Measurements from ENCODE around the gene TADA3.

TADA3 gene, protein sequence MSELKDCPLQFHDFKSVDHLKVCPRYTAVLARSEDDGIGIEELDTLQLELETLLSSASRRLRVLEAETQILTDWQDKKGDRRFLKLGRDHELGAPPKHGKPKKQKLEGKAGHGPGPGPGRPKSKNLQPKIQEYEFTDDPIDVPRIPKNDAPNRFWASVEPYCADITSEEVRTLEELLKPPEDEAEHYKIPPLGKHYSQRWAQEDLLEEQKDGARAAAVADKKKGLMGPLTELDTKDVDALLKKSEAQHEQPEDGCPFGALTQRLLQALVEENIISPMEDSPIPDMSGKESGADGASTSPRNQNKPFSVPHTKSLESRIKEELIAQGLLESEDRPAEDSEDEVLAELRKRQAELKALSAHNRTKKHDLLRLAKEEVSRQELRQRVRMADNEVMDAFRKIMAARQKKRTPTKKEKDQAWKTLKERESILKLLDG

DNA sequence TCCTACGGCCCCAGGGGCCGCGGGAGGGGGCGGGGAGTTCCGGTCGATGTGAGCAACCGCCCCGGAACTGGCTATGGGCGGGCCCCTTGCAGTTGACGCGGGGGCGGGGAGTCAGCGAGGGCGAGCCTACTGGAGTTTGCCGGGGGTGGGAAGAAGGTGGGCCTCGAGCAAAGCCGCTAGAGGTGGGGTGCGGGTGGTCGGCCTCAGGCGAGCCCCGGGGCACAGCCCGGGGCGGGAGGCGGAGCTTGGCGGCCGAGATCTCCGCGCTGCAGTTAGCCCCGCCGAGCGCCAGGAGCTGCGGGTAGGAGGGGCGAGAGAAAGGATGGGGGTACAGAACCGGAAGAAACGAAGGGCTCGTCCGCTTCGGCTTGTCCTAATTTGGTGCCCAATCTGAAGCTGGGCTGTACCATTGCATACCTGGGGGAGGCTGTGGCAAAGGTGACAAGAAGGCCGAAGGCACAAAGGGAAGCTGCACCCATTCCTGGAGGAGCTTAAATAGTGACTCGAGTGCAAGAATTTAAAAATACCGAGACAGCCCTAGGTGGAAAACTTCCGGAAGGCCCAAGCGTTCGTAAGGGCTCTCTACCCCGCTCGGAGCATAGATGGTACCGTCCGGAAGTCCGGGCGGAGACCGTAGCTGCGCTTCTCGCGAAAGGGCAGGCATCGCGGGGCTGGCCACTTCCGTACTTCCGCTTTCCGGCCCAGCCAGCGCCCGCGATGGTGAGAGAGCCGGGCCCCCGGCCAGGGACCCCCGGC lies at the start of gene TADA3, which contains the start of gene ARPC4:
Gene TADA3 (minus strand): TSS at position 69 of the 756 bp plus-strand sequence. CDS start 1,007 bp downstream, outside the sequence.
Gene ARPC4 (plus strand): TSS at position 678 of the 756 bp plus-strand sequence. CDS start 40 bp downstream, at position 718.
- peak; percentile 96 for DNase-seq

DNA sequence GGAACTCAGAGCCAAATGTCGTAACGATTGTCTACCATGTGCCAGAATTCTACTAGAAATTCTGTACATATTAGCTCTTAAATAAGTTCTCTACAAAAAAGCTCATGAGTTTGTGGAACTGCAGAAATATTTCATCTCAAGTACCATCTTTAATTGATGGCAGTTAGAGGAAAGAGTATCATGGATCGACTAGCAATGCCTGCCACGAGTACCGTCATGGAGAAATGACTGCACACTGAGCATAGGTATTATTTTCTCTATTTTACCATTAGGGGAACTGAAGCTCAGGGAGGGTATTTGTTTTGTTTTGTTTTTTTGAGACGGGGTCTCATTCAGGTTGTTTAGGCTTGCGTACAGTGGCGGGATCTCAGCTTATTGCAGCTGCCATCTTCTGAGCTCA lies 48.7 kb upstream of the TADA3 start:
- DNase-seq: no peak

DNA sequence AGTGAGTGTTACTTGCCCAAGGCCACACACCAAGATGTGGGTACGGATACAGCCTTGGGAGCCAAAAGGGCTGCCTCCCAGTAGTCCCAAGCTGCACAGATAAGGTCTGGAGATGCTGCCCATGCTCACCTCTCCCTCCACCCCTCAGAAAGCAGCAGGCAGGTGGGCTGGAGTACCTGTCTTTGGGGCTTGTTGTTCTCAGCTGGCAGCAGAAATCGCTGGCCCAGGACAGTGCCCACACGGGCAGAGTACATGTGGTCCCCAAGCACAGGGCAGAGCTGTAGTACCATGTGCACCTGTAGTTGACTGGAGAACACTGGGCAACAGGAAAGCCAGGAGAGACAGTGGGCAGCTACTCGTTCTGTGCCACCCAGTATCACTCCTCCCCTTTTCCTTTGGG lies 46.6 kb upstream of the TADA3 start:
- no peak for DNase-seq

DNA sequence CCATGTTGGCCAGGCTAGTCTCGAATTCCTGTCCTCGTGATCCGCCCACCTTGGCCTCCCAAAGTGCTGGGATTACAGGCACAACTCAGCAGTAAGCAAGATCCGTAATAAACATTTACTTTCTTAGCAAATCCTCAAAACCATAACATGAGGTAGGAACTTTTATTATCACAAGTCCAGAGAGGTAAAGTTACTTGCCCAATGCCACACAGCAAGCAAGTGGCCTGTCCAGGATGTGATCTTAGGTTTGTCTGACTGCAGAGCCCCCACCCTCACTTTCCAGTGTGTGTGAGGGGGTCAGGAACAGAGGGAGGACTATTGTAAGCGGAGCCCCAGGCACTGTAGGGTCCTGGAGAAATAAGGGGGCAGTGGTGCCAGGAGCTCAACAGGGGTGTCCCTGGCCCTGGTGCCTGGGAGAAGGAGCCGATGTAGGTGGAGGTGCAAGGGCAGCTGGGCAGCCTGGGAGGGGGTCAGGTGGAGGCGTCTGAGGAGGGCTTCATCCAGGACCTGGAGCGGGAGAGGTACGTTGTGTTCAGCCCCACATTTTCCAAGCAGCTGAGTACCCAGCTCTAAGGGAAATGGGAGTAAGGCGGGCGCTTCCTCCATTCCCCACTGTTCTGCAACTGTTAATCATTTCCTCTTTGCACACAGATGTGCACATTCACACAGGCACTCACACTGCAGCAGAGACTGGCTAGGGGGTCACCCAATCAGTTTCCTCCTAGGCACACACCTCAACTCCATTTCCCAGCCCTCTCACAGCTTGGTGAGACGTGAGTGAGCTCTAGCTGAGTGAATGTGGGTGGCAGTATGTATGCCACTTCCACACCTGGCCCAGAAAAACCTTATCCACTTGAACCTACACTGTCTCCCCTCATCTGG lies 45.7 kb upstream of the TADA3 start:
- DNase-seq: no peak

DNA sequence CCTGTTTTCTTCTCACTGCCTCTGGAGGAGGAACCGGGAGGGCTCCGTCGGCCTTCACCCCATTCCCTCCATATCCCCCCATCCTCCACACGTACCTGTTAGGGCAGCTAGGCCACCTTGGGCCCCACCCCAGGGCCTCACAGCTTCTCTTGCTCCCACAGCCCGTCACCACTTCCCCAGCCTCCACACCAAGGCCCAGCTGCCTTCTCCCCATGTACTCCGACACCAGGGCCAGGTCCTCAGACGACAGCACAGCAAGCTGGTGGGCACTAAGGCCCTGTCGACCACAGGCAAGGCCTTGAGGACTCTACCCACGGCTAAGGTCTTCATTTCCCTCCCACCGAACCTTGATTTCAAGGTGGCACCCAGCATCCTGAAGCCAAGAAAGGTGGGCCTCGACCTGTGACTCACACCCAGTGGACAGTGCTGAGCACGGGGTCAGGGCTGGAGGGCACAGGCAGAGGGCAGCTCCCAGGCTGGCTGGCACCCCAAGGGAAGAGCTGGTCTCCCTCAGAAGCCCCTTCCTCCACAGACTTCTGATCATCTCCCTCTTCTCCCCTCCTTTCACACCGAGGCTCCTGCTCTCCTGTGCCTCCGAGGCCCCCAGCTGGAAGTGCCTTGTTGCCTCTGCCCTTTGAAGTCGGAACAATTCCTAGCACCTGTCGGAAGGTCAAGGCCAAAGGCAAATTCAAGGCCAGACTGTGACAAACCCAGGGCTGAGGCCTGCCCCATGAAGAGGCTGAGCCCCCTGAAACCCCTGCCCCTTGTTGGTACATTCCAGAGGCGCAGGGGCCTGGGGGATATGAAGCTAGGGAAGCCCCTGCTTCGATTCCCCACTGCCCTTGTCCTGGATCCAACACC lies 42.5 kb upstream of the TADA3 start:
- DNase-seq: no peak

DNA sequence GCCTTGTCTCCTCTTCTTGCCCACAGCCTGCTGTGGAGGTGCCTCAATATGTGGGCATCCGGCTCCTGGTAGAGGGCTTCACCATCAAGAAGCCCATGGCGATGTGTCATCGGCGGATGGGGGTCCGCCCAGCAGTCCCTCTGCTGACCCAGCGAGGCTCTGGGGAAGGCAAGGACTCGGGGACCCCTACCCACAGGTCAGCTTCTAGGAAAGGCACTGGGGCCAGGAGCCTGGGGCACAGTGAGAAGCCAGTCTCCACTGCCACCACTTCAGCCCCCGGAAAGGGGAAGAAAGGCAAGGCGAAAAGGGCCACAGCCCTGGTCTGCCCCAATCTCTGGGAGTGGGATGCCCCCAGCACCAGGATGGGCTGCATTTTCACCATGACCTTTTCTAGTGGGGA lies 40.8 kb upstream of the TADA3 start:
- DNase-seq: no peak

DNA sequence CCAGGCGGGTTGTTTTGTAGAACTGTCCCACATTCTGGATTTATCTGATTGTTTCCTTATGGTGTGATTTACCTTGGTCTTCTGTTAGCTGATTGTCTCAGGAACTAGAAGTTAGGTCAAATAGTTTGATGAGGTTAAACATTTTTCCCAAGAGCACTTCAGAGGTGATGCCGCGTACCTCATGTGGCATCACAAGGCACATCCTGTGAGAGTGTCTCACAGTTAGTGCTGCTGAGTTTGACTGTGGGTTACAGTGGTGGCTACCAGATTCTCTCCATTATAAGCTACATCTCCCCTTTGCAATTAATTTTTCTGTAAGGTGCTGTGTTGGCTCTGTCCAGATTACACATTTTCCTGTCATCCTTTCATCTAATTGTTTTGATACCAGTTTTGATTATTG lies 39.0 kb upstream of the TADA3 start:
- no peak for DNase-seq

DNA sequence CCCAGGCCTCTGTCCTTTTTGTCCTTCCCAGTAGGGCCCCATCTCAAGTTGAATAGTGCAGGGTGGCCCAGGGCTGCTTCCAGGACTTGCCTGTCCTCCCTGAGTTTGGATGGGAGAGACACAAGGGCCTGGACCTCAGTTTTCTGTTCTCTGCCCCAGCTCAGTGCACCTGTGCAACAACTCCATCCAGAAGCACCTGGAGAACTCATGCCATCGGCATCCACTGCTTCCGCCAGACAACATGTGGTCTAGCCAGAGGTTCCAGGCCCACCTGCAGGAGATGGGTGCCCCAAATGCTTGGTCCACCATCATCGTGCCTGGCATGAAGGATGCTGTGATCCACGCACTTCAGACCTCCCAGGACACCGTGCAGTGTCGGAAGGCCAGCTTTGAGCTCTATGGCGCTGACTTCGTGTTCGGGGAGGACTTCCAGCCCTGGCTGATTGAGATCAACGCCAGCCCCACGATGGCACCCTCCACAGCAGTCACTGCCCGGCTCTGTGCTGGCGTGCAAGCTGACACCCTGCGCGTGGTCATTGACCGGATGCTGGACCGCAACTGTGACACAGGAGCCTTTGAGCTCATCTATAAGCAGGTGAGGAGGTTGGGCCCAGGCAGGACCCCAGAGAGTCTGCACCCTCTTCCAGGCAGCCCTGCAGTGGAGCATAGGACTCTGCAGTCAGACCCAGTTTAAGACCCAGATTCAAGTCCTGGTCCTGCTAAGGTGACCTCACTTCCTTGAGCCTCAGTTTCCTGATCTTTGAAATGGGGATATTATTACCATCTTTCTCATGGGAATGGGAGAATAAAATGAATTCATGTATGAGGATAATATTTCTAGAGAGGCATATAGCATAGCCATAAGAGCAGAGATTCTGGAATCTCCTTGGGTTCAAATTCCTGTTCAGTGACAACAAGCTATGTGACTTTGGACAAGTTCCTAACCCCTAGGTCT lies 36.8 kb upstream of the TADA3 start:
- DNase-seq: no peak

DNA sequence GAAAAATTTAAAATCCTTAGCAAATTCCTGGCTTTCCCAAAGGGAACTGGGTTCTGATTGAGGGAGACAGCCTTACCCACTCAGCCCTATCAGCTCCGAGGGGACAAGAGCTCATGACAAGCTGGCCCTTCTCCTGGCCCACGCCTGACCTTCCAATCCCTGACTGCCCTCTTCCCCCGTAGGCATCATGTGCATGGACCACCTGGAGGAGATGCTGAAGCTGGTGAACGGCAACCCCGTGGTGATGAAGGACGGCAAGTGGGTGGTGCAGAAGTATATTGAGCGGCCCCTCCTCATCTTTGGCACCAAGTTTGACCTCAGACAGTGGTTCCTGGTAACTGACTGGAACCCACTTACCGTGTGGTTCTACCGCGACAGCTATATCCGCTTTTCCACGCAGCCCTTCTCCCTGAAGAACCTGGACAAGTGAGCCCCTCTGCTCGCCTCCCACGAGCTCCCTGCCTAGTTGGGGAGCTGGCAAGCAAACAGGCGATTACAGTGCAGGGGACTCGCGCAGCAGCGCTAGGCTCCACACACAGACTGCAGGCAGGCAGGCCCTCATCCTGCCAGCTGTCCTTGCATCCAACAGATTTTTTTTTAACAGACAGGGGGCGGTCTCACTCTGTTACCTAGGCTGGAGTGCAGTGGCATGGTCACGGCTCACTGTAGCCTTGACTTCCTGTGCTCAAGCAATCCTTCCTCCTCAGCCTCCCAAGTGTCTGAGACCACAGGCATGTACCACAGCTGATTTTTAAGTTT lies 34.7 kb upstream of the TADA3 start:
- DNase-seq: peak; percentile 62

DNA sequence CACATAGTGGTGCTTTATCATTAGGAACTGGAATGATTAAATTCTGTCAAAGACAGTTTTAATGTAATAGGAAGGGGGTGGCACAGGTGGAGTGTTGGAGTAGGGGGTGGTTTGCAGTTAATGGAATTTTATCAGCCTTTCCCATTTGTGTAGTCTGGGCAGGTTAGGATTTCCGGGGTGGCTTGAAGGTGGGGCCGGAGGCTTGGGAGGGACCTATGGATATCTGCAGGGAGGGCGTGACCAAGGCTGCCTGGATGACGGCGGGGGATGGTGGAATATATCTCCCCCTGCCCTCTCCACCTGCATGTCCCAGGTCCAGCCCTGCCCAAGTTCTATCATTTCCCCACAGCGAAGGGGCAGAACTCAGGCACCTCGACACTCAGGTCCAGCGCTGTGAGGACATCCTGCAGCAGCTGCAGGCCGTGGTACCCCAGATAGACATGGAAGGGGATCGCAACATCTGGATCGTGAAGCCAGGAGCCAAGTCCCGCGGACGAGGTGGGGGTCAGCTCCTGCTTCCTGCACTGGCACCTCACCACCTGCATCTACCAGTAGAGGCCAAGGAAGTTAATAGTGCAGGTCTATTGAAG lies 33.3 kb upstream of the TADA3 start:
- no peak for DNase-seq

DNA sequence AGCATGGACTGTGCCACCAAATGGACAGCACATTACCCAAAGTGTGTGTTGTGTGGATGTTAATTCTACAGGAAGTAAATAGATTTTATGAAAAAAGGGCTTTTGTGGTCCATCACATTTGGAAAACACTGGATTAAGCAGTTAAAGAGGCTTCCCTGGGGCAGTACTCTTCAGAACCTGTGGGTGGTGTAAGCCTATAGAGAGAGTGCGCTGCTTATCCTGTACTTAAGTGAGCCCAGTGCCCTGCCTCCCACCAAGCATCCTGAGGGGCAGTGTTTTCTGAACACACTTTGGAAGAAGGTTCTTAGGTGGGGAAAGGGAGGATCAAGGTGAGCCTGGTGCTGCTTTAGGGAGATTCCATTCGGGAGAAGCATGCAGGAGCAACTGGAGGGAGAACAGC lies 28.7 kb upstream of the TADA3 start:
- DNase-seq: peak; percentile 27

DNA sequence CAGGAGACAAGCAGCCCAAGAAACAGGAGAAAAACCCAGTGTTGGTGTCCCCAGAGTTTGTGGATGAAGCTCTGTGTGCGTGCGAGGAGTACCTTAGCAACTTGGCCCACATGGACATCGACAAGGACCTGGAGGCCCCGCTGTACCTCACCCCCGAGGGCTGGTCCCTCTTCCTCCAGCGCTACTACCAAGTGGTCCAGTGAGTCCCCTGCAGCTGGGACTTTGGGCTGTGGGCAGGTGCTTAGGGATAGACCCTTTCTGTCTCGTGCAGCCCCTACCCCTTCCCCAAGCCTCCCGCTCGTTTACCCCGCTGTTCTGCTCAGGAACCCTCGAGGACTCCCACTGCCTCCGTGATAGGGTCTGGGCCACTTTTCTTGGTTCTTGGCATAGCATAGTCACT lies 28.3 kb upstream of the TADA3 start:
- DNase-seq: no peak

DNA sequence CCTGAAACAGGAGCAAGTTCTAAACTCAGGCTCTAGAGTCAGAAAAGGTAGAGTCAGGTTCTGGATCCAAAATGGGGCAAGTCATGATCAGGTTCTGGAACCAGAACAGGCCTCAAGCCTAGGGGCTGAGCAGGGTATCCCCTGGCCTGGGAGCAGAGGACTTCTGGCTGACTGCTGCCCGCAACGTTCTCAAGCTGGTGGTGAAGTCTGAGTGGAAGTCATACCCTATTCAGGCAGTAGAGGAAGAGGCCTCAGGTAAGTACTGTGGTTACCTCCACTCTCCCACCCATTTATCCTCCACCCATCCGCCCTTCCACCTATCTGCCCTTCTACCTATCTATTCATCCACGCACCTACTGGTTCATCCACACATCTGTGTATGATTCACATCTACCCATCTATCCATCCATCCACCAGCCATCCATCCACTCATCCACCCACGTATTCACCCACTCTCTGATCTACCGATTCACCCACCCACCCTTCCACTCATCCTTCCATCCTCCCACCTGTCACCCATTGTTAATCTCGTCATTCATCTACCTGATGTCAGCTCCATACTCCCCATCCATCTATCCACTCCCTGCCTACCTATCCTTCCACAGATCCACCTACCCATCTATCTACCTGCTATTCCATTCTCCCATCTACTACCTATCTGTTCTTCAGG lies 26.5 kb upstream of the TADA3 start:
- DNase-seq: no peak

DNA sequence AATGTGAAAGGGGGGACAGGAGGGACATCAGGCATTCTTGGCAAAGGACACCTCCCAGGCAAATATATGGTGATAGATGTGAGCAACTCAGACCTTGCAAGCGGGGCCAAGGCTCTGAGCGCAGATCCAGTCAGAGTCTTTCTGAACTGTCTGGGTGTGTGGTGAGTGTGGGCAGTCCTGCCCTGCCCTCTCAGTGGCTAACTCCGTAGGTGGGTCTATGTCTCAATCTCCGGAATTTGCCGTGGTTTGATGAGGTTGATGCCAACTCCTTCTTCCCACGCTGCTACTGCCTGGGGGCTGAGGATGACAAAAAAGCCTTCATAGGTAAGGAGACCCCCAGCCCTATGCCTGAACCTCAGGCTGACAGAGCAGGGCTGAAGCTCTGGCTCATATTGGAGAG lies 25.2 kb upstream of the TADA3 start:
- no peak for DNase-seq

DNA sequence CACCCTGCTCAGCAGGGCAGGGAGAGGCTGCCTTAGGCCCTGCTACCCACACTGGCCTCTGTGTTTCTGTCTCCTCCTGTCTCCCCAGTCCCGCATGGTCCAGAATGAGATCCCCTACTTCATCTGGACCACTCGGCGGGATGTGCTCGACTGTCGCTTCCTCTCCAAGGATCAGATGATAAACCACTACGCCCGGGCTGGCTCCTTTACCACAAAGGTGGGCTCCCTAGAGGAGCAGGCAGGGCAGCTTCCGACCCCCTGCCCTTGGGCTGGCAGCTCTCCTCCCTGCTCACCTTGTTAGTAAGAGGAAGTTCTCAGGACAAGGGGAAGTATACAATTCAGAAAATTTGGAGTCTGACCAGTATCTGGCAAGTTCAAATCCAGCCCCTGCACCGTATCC lies 23.7 kb upstream of the TADA3 start:
- DNase-seq: no peak

DNA sequence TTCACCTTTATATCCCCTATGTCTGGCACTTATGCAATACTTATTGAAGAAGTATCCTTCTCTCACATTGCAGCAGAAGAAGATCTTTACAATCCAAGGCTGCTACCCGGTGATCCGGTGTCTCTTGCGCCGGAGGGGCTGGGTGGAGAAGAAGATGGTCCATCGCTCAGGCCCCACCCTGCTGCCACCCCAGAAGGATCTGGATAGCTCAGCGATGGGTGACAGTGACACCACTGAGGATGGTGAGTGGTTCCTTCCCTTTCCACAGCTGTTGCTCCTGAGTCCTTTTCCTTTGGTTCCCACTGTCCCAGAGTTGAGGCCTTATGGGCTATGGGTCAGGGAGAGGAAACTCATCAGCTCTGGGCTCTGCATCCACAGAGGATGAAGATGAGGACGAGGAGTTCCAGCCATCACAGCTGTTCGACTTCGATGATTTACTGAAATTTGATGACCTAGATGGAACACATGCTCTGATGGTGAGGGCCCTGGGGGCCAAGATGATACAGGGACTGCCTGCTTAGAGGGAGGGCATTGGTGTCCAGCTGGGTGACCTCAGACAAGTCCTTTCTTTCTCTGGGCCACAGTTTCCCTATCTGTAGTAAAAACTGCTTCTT lies 20.7 kb upstream of the TADA3 start:
- no peak for DNase-seq

DNA sequence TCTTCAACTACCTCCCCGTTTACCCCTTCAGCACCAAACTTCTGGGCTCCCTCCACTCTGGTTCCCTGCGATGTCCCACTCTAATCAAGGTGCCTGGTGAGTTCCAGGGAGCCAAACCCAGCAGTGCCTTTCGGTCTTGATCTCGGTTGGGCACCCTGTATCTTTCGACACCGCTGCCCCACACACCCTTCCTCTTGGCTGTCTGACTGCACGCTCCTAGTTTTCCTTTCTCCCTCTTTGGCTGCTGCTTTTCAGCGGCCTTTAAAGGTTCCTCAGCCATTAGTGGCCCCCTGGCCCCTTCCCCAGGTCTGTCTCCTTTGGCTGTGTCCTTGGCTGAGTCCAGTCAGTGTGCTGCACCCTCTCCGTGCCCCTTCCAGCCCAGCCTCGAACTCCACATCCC lies 18.6 kb upstream of the TADA3 start:
- DNase-seq: no peak

DNA sequence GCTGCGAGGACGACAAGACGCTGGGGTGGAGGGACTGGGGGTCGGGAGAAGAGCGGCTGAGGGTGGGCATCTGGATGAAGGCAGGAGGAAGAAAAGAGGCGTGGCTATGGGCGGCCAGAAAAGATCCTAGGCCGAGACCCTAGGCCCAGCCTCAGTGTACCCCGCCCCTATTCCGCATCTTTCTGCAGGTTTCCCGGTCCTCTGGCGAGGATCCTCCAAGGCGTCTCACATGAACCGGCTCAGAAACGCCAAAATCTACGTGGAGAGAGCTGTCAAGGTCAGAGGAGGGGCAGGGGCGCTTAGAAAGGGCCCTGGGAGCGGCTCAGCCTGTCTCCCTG lies 18.1 kb upstream of the TADA3 start:
- no peak for DNase-seq

Measured in hematopoietic multipotent progenitor cell treated with erythropoietin and hydrocortisone succinate and interleukin-3 and kit ligand, for 8 days (in vitro differentiated cells).